ENCODE results near the gene KRT73.

GRCh38 chr12:52663420-52663819, 45.1 kb upstream of the KRT73 start:
- TF ChIP-seq FOXM1 (IDR thresholded peaks at IDR 0.05; ENCODE audit: borderline replicate concordance, low read depth) (no peak), RAD21 (IDR thresholded peaks at IDR 0.05; ENCODE audit: low read depth) (no peak), CREB1 (IDR thresholded peaks at IDR 0.05; ENCODE audit: low read depth) (no peak), EP300 (IDR thresholded peaks at IDR 0.05; ENCODE audit: borderline replicate concordance) (no peak), CEBPB (IDR thresholded peaks at IDR 0.05) (no peak), EGR1 (IDR thresholded peaks at IDR 0.05) (no peak), TAF1 (IDR thresholded peaks at IDR 0.05; ENCODE audit: low read depth) (no peak)
- TF ChIP-seq, protein P1, sequence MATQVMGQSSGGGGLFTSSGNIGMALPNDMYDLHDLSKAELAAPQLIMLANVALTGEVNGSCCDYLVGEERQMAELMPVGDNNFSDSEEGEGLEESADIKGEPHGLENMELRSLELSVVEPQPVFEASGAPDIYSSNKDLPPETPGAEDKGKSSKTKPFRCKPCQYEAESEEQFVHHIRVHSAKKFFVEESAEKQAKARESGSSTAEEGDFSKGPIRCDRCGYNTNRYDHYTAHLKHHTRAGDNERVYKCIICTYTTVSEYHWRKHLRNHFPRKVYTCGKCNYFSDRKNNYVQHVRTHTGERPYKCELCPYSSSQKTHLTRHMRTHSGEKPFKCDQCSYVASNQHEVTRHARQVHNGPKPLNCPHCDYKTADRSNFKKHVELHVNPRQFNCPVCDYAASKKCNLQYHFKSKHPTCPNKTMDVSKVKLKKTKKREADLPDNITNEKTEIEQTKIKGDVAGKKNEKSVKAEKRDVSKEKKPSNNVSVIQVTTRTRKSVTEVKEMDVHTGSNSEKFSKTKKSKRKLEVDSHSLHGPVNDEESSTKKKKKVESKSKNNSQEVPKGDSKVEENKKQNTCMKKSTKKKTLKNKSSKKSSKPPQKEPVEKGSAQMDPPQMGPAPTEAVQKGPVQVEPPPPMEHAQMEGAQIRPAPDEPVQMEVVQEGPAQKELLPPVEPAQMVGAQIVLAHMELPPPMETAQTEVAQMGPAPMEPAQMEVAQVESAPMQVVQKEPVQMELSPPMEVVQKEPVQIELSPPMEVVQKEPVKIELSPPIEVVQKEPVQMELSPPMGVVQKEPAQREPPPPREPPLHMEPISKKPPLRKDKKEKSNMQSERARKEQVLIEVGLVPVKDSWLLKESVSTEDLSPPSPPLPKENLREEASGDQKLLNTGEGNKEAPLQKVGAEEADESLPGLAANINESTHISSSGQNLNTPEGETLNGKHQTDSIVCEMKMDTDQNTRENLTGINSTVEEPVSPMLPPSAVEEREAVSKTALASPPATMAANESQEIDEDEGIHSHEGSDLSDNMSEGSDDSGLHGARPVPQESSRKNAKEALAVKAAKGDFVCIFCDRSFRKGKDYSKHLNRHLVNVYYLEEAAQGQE (IDR thresholded peaks at IDR 0.05; ENCODE audit: low read depth), result no peak

Measured in Ishikawa (cell line).